ENCODE results near the gene CD99L2.

CD99L2 gene

DNA sequence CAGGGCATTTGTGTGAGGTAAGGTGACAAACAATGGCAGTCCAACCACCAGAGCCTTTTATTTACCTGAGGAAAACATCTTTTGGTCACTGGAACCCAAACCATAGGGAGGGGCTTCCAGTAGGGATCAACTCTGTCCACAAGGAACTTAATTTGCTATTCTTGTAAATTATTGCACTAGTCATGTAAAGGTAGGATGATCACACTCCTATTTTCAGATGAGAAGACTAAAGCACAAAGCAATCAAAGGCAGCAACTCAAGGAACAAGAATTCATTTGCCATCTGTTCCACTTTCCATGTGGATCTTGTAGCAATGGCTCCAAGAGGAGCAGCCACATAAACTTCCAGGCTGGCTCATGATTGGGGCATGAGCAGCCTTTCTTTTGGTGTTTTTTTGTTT lies 35.3 kb downstream of the CD99L2 start:
- TF ChIP-seq, protein P1, sequence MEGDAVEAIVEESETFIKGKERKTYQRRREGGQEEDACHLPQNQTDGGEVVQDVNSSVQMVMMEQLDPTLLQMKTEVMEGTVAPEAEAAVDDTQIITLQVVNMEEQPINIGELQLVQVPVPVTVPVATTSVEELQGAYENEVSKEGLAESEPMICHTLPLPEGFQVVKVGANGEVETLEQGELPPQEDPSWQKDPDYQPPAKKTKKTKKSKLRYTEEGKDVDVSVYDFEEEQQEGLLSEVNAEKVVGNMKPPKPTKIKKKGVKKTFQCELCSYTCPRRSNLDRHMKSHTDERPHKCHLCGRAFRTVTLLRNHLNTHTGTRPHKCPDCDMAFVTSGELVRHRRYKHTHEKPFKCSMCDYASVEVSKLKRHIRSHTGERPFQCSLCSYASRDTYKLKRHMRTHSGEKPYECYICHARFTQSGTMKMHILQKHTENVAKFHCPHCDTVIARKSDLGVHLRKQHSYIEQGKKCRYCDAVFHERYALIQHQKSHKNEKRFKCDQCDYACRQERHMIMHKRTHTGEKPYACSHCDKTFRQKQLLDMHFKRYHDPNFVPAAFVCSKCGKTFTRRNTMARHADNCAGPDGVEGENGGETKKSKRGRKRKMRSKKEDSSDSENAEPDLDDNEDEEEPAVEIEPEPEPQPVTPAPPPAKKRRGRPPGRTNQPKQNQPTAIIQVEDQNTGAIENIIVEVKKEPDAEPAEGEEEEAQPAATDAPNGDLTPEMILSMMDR (conservative IDR thresholded peaks at IDR 0.05; ENCODE audit: control insufficient read depth, insufficient read depth, low read depth, low read length), result no peak
- no peak for DNase-seq (ENCODE audit: low read depth)
- no peak overlapping the region for H3K4me3 ChIP-seq (ENCODE audit: control insufficient read depth, low read depth, low read length)

DNA sequence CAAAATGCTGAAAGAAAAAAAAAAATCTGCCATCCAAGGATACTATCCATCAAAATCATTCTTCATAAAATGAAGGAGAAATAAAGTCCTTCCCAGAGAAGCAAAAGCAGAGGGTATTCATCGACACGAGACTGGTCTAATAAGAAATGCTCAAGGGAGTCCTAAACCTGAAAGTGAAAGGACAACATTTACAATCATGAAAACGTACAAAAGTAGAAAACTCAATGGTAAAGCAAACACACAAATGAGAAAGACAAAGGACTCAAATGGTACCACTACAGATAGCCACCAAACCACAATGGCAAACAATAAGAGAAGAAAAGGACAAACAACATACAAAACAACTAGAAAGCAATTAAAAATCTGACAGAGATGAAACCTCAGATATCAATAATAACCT lies 41.0 kb downstream of the CD99L2 start:
- no peak for DNase-seq (ENCODE audit: low read depth)
- TF ChIP-seq, protein P1 (conservative IDR thresholded peaks at IDR 0.05; ENCODE audit: control insufficient read depth, insufficient read depth, low read depth, low read length), result no peak
- no peak overlapping the region for H3K4me3 ChIP-seq (ENCODE audit: control insufficient read depth, low read depth, low read length)

DNA sequence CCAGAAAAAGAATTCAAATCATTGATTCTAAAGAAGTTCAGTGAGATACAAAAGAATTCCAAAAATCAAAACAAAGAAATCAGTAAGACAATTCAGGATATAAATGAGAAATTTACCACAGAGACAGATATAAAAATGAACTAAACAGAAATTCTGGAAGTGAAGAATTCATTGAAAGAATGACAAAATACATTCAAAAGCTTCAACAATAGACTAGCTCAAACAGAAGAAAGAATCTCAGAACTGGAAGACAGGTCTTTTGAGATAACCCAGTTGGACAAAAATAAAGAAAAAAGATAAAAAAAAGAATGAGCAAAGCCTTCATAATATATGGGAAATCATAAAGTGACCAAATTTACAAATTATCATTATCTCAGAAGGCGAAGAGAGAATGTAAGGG lies 41.7 kb downstream of the CD99L2 start:
- H3K4me3 ChIP-seq (ENCODE audit: control insufficient read depth, low read depth, low read length), result no peak overlapping the region
- TF ChIP-seq, protein P1 (conservative IDR thresholded peaks at IDR 0.05; ENCODE audit: control insufficient read depth, insufficient read depth, low read depth, low read length), result no peak
- DNase-seq (ENCODE audit: low read depth), result no peak

DNA sequence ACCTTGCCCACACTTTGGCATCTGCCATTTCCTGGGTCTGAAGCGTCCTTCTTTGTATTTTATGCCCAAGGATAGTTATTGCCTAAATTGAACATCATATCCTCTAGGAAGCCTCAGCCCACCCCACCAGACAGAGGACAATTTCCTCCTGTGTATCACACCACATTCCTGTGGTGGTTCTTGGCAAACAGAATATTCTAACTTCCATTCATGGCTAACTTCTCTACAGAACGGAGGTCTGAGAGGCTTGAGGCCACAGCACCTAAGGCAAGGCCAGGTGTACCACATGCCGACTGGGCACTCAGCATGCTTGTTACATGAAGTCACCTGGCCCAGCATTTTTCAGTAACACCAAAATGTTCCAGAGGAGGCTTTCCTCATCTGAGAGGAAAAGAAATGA lies 42.4 kb downstream of the CD99L2 start:
- TF ChIP-seq, protein P1 (conservative IDR thresholded peaks at IDR 0.05; ENCODE audit: control insufficient read depth, insufficient read depth, low read depth, low read length), result no peak
- H3K4me3 ChIP-seq (ENCODE audit: control insufficient read depth, low read depth, low read length), result no peak overlapping the region
- DNase-seq (ENCODE audit: low read depth), result no peak

DNA sequence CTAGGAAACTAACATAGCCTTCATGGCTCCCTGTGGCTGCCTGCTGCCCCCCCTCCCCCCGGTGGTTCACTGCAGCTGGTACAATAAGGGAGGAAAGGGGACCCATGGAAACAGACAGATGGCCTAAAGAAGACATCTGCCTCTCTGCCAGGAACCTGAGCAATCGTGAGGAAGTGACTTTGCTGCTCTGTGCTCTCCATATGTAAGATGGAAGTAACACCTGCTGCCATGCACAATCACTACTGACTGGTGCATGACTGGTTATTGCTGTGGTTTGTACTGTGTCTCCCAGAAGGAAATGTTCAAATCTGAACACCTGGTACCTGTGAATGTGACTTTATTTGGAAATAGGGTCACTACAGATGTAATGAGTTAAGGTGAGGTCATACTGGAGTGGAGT lies 43.6 kb downstream of the CD99L2 start:
- no peak overlapping the region for H3K4me3 ChIP-seq (ENCODE audit: control insufficient read depth, low read depth, low read length)
- no peak for DNase-seq (ENCODE audit: low read depth)
- TF ChIP-seq, protein P1 (conservative IDR thresholded peaks at IDR 0.05; ENCODE audit: control insufficient read depth, insufficient read depth, low read depth, low read length), result no peak

DNA sequence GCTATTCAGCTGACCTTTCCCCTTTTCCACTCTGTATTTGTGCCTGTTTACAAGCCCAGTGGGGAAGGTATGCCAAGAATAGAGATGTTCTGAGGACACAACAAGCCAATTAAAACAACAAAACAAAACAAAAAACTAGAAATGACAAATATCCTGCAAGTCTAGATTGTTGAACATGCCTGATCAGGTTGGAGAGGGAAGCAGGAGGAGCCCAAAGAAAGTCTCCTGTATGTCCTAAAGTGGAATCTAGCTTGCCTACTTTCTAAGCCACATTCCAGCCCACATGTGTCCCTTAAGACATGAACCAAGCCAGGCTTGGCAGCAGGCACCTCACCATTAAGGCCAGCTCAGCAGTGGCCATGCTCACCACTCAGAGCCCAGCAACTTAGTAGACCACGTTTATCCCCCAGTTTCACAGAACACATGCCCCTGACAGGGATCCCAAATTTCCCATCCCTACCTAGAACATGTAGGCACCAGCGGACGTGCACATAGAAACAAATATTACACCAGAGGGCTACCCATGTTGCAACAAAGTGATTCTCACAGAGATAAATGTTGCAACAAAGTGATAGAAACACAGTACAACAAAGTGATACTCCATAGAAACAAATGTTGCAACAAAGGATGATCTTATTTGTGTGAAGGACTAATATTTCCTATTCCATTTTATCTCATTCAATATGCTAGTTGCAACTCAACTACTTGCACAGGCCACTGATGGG lies 48.3 kb downstream of the CD99L2 start:
- no peak overlapping the region for H3K4me3 ChIP-seq (ENCODE audit: control insufficient read depth, low read depth, low read length)
- DNase-seq (ENCODE audit: low read depth), result no peak
- TF ChIP-seq, protein P1 (conservative IDR thresholded peaks at IDR 0.05; ENCODE audit: control insufficient read depth, insufficient read depth, low read depth, low read length), result no peak
